ENCODE measurements around the gene ATP1A1.
A peak's percentile ranks its signal among the peaks of the same experiment; 100 is the strongest.

ATP1A1 gene

GRCh38 chr1:116392717-116393404, 19.8 kb downstream of the ATP1A1 start:
- DNase-seq = no peak

GRCh38 chr1:116393792-116394191, 20.7 kb downstream of the ATP1A1 start:
- DNase-seq = no peak

DNA sequence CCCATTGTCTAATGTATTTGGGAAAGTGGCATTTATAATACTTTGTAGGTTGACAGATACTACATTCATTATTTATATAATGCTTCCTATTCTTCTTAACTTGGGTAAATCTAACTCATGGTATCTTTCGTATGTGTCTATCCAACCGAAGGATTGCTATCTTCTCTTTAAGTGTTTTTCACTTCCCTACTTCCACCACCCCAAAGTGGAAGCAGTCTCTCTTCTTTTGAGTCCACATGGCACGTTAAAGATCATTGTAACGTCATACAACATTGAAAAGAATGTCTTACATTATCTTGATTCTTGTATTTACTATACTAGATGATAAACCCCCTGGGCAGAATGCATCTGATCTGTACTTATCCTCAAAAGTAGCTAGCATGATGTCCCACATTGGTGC, 21.2 kb downstream of the ATP1A1 start:
- DNase-seq = no peak

DNA sequence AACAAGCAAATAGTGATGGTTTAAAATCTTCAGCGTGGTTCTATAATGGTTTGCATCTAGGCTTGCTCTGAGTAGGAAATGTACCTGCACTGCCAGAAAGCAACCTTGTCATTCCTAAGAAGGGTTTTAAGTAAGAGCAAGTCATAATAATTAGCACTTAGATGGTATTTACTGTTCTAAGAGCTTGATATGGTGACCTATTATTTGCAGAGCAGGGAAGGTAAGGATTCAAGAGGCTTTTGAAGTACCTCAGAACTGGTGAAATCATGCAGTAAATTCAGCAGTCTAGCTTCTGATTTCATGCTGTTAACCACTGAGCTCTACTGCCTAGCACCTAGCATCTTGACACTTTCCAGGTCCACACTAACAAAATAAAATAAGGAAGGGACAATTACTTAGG, 23.7 kb downstream of the ATP1A1 start:
- DNase-seq = peak; percentile 33

DNA sequence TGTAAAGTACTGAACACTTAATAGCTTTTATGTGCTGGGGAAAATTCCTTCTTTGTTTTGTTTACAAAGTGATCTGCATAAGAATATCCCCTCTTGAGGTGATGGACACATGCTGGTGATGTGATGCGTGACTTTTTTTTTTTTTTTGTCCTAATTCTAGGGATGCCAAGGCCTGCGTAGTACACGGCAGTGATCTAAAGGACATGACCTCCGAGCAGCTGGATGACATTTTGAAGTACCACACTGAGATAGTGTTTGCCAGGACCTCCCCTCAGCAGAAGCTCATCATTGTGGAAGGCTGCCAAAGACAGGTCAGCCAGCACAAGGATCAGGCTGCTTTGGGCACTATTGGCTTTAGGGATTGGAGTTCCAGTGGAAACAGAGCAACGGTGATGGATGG, 24.7 kb downstream of the ATP1A1 start:
- DNase-seq = no peak

GRCh38 chr1:116400780-116401179, 27.7 kb downstream of the ATP1A1 start:
- no peak for DNase-seq

DNA sequence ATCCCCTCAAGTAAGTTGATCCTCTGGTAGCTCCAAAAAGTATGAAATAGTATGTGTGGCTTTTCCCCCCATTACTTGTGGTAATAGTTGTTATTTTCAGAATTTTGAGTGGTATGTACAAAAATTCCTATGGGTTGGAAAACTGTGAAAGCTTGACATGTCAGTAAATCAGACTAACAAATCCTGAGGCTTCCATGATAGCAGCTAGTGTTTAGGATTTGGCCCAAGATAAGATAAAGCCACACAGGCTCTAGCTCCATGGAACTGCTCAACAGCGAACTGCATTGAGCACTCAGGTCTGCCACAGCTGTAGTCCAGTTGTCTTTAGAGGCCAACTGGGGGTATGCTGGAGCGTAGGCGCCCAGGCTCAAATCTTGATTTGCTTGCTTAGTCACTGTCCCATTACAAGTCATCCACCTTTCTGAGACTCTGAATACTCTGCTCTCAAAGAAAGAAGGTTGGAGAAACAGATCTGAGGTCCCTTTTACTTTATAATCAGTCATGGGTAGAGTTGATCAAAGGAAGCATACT, 28.7 kb downstream of the ATP1A1 start:
- no peak for DNase-seq

GRCh38 chr1:116402333-116402732, 29.3 kb downstream of the ATP1A1 start:
- no peak for DNase-seq

DNA sequence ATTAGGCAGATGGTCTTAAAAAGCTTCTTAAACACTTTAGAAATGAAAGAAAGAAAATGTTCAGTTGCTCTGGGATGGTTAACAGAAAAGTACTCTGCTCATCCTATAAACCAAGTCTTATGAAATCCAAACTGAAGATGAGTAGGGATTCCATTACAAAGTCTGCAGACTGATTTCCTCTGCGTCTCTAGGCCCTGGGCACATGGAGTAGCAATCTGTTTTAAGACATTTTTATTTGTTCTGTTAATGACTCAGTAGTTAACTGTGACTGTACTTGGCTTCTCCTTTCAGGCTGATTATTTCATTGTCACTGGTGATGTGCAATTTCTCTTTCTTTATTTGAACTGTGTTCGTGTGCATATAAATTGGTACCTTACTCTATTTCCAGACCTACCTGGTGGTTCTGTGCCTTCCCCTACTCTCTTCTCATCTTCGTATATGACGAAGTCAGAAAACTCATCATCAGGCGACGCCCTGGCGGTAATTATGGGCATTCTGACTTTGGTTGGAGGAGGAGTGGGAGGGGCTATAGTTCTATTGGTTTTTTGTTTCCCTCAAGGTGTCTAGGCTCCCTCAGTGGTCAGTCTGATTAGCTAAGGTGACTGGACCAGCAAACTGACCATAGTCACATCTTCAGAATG, 30.6 kb downstream of the ATP1A1 start:
- DNase-seq = no peak

- DNase-seq = no peak
Observed at GRCh38 chr1:116404699-116405098, 31.7 kb downstream of the ATP1A1 start.

GRCh38 chr1:116405241-116406135, 32.4 kb downstream of the ATP1A1 start:
- peak; percentile 93 for DNase-seq

GRCh38 chr1:116407033-116407432, 34.0 kb downstream of the ATP1A1 start:
- DNase-seq = no peak

GRCh38 chr1:116408193-116408592, 35.1 kb downstream of the ATP1A1 start:
- no peak for DNase-seq

- DNase-seq = no peak
Observed at GRCh38 chr1:116408803-116409720, 36.0 kb downstream of the ATP1A1 start.

DNA sequence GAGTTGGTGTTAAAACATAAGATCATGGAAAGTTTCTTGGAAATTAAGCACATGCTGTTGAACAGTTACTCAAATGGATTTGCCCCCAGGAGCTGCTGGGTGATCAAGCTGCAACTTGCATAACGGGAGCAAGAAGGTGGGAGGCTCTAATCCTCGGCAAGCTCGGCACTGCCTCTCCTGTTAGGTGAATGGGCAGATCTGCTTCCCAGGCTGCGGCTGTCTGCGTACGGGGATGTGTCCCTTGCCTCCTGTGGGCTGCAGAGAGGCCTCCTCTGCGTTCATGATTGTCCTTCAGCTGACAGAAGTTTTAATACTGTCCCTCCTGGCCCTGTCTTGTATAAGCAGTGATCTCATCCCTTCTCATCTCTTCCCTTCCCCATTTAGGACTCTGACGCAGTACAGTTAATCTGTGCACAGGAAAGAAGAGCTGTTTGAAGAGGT, 36.7 kb downstream of the ATP1A1 start:
- DNase-seq = no peak

- DNase-seq = no peak
Observed at GRCh38 chr1:116411784-116412479, 38.9 kb downstream of the ATP1A1 start.

DNA sequence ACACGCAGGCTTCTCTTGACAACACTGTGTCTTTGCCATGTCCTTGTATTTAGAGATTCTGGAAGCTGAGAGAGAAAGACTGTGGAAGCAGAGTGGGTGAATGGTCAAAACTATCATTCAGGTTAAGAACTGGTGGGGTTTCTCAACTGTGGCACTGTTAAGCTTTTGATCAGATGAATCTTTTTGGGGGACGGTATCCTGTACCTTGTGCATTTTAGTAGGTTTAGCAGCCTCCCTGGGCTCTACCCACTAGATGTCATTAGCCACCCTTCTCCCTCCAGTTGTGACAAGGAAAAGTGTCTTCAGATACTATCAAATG, 39.4 kb downstream of the ATP1A1 start:
- DNase-seq = no peak

DNA sequence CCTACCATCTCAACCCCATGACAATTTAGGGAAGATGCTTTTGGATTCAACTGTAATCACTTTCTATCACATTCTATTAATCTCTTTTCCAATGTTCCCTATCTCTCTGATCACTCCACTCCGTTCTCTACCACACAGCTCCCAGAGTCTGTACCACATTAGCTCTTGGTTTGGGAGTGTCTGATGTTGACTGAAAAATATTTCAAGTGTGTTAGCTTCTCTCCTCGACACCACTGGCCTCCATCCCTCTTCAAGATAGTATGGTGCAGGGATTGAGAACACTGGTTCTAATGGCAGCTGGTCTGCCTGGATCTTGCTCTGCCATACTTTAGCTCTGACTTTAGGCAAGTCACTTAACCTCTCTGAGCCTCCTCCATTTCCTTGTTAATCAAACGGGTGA, 39.9 kb downstream of the ATP1A1 start:
- no peak for DNase-seq

- no peak for DNase-seq
Observed at GRCh38 chr1:116413414-116413813, 40.4 kb downstream of the ATP1A1 start.

DNA sequence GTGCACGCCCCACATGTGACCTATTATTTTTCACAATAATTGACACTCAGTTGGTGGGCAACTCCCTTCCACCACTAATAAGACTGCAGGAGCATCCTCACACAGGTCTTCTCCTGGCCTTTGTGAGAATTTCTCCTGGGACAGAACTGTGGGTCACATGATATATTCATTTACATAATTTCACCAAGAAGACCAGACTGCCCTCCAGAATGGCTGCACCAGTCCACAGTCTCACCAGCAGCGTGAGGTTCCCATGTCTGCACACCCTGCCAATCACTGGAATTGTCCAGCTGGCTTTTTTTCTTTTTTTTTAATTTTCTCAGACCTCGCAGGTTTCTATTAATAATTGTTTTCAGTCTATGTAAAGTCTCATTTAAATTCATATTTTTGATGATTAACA, 41.3 kb downstream of the ATP1A1 start:
- no peak for DNase-seq

GRCh38 chr1:116415200-116415698, 42.2 kb downstream of the ATP1A1 start:
- DNase-seq = no peak
